WTC11 (cell line): Measurements from ENCODE around the gene SRGAP1.

Source experiments
- CTCF ChIP-seq: fragments of 200-600 bp; IDR thresholded peaks from 2 replicates; pipeline ENCODE4 v1.8.0; 2022; ENCODE audit warnings: antibody characterized with exemption
- ELF4 ChIP-seq: sonication (generic); formaldehyde crosslinking; IDR thresholded peaks from 2 replicates; pipeline ENCODE4 v1.8.1; 2022; ENCODE audit warnings: low read depth, mild to moderate bottlenecking, moderate library complexity, missing genetic modification reagents
- NFATC4 ChIP-seq: fragments of 250-450 bp; sonication (Bioruptor Pico); IDR thresholded peaks from 2 replicates; pipeline ENCODE4 v1.9.0; 2021; ENCODE audit warnings: mild to moderate bottlenecking
- NR3C1 ChIP-seq: sonication (generic); formaldehyde crosslinking; conservative IDR thresholded peaks from 2 replicates; pipeline ENCODE4 v1.8.1; 2023; ENCODE audit warnings: low read depth, mild to moderate bottlenecking, missing genetic modification reagents
- PREB ChIP-seq: sonication (generic); formaldehyde crosslinking; IDR thresholded peaks from 2 replicates; pipeline ENCODE4 v1.8.1; 2022; ENCODE audit warnings: mild to moderate bottlenecking, missing genetic modification reagents, moderate library complexity, borderline replicate concordance
- ZBTB21 ChIP-seq: sonication (generic); formaldehyde crosslinking; IDR thresholded peaks from 2 replicates; pipeline ENCODE4 v1.8.1; 2023; ENCODE audit warnings: mild to moderate bottlenecking, missing genetic modification reagents, borderline replicate concordance

GRCh38 chr12:64081008-64081404 lies 236.5 kb downstream of the SRGAP1 start:
- TF ChIP-seq CTCF (no peak), NR3C1 (no peak), NFATC4 (CRISPR knock-in tag) (no peak), PREB (no peak), ZBTB21 (no peak), ELF4 (CRISPR knock-in tag) (no peak)
